Fibroblast of skin of left biceps (primary cell): ENCODE measurements around the gene NOTCH1.

Source experiments
- DNase-seq, 2 experiments: peaks; one replicate each; pipeline ENCODE4 v3.0.0-alpha.2; 2013; ENCODE audit warnings: low read depth in 2 of 2

NOTCH1 gene

GRCh38 chr9:136465500-136466154 is 80.2 kb downstream of the NOTCH1 start:
- no peak for DNase-seq

DNA sequence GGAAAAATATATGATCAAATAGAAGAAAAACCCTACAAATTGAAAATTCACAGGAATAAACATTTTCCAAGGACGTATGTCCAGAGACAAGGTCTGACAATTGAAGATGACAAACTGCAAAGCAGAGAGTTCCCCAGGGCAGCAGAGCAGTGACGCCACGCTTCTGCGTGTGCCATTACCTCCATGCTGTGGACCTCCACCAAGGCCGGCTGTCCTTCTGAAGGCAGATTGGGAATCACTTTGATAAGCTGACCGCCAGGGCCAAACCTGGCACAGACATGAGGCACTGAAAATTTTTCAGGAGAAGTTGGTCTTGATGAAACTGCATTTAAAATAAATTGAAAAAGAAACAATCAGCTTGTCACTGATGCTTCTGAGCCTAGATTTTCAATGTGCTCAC is 81.6 kb downstream of the NOTCH1 start:
- no peak for DNase-seq

- DNase-seq: no peak
Measured at GRCh38 chr9:136463578-136463977, 82.3 kb downstream of the NOTCH1 start.

DNA sequence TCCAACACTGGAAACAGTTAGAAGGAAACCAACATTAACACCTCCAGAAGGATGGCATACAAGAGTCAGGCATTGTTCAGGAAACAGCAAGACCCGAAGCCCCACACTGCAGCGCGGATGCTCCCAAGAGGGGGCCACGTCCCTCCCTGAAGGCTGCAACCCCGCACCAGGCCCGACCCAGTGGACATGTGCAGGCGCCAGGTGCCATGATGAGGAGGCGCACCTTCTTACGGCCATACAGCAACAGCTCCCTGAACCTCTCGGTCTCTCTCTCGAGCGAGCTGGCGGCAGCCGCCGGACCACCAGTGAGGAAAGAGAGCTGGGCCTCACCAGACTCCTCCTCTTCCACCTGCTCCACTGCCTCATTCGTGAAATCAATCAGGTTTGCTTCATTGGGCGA is 83.2 kb downstream of the NOTCH1 start:
- DNase-seq: no peak

DNA sequence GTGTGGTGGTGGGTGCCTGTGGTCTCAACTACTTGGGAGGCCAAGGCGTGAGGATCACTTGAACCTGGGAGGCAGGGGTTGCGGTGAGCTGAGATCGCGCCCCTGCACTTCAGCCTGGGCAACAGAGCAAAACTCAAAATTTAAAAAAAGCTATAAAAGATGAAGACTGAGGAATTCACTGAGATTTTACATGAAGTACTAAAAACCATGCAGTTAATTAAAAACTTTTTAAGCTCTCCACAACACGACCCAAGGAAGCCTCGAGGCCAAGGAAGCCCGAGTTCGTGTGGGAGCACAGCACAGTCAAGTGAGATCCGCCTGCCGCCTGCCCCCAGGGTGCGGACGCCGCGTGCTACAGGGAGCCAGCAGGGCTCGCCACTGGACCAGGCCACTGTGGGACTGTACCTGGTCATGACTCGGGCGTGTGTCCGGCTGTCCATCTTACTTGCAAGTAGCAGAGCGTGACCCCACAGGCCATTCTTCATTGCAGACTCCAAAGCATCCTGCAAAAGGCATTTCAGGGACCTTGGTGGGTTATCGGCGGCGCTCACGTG is 85.0 kb downstream of the NOTCH1 start:
- no peak for DNase-seq

DNA sequence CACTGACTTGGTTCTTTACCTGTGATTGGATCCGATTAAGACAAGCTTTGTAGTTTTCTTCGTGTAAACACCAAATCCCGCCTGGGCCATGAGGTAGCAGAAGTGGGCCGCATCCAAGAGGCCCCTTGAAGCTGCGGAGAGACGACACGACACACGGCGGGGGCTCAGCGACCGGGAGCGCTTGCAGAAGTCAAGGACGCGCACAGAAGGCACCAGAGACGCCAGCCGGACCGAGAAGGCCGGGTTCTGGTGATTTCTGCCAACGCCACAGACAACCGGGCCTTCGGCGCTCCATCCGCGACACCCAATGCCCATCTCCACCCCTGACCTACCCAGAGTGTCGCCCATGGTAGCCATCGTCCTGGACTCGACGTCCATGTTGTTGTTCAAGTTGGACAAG is 86.4 kb downstream of the NOTCH1 start:
- no peak for DNase-seq

- no peak for DNase-seq
Measured at GRCh38 chr9:136457326-136457725, 88.5 kb downstream of the NOTCH1 start.

DNA sequence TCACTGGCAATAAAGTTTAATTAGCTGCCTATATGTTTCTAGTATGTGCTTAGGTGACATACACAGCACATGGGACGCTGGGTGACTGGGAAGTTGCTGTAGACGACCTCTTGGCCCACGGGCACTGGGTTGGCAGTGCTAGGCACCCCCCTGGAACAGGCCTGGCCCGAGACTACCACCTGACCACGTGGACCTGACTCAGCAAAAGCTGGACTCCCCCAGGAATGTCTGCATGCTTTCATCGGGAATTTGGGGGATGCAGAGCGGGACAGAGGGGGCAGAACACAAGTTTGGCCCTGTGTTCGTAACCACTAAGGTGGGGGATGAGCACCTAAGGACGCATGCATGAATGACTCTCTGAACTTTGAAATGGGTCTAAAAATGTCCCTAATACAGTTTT is 89.6 kb downstream of the NOTCH1 start:
- DNase-seq: no peak

GRCh38 chr9:136455043-136456002 is 90.5 kb downstream of the NOTCH1 start:
- DNase-seq: no peak

GRCh38 chr9:136454026-136454796 is 91.6 kb downstream of the NOTCH1 start:
- DNase-seq: no peak

DNA sequence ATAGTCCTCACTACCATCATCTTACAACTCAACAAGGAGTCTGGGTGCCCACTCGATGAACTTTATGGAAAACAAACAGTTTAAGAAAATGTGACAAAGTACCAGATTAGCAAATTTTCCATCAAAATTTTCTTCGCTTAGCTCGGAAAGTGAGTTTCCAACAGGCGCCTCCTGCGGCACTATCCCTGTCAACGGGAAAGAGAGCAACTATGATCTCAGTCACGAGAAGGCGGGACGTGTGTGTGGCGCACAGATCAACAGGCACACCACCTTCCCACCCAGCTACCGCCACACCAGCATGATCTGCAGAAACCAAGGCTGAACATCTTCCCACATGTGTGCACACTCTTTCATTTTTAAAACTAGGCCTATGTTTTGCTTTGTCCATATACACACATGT is 92.5 kb downstream of the NOTCH1 start:
- no peak for DNase-seq

DNA sequence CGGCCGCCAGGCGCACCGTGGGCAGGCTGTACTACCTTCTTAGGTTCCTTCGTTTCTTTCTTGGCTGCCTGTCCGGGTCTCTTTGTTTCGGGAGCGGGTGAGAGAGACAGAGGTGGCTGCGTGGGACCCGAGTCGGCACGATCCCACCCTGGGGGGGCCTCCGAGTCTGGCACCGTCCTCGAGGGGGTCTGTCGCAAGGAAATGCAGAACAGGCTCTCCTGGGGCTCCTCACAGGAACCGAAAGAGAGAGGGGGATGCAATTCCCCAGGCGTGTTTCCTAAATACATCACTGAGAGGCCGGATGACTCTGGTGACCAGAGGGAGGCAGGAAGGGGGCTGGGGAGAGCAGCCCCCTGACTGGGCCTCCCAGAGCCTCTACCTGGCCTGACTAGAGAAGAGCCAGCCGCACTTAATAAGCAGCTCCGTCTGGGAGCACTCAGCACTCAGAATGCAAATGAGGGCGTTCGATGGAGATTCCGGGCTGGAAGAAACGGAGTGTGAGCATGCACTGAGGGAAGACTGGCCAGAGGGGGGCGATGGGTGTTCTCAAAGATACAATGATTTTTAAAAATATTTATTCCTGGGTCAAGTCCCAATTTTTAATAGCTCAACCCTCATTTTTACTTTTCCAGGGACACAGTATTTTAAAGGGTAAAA is 94.5 kb downstream of the NOTCH1 start:
- no peak for DNase-seq

GRCh38 chr9:136448655-136449054 is 97.2 kb downstream of the NOTCH1 start:
- DNase-seq: no peak

GRCh38 chr9:136447173-136447778 is 98.6 kb downstream of the NOTCH1 start:
- DNase-seq: no peak

- DNase-seq: no peak
Measured at GRCh38 chr9:136445799-136446198, 100.0 kb downstream of the NOTCH1 start.
